DOHH2 (cell line): Measurements from ENCODE around the gene ZFHX2.

ENCODE experiments used
- CTCF ChIP-seq: fragments of 200-600 bp; sonication (generic); IDR thresholded peaks from one replicate; pipeline ENCODE4 v1.5.1; 2014; ENCODE audit warnings: antibody characterized with exemption, mild to moderate bottlenecking, low read depth, low read length; ENCODE audit not compliant: poor library complexity, severe bottlenecking
- EZH2phosphoT487 ChIP-seq: fragments of 200-600 bp; sonication (generic); IDR thresholded peaks from 2 replicates; pipeline ENCODE4 v1.6.1; 2017; ENCODE audit warnings: borderline replicate concordance, mild to moderate bottlenecking, antibody characterized with exemption, low read length, moderate library complexity, mixed read lengths

GRCh38 chr14:23566112-23566777 lies 14.7 kb upstream of the ZFHX2 start:
- TF ChIP-seq CTCF (no peak), EZH2phosphoT487 (no peak)
